WTC11 (cell line): ENCODE results near the gene PCSK2. TPM values are rescaled to one million over a fixed set of nuclear protein-coding genes. Genes with fewer than 3 reads are reported as not detected.

Experiments
- ATAC-seq: fragments of 200-7000 bp; cut with Tn5 transposase; 2 replicates; pipeline ENCODE4 v1.10.0; 2021; ENCODE audit warnings: mild to moderate bottlenecking, moderate library complexity
- CTCF ChIA-PET: fragments of 300-600 bp; sonication (Branson Sonifier 250); formaldehyde crosslinking; loops from one replicate; lab custom pipeline; 2021; ENCODE audit warnings: antibody characterized with exemption; lab: Charles Lee
- POLR2A ChIA-PET: fragments of 350-600 bp; sonication (Branson Sonifier 250); formaldehyde crosslinking; loops from one replicate; lab custom pipeline; 2021; ENCODE audit warnings: antibody characterized with exemption; lab: Charles Lee
- DNase-seq: peaks from one replicate; pipeline ENCODE4 v3.0.0; 2021; ENCODE audit warnings: low spot score
- H3K27ac Mint-ChIP-seq: 2 replicates; pipeline ENCODE4 v1.8.0; 2021; ENCODE audit warnings: mixed read lengths
- H3K27me3 Mint-ChIP-seq: 2 replicates; pipeline ENCODE4 v1.8.0; 2021; ENCODE audit warnings: low read depth, mild to moderate bottlenecking, moderate library complexity, mixed read lengths
- H3K36me3 Mint-ChIP-seq: 2 replicates; pipeline ENCODE4 v1.8.0; 2021; ENCODE audit warnings: mixed read lengths
- H3K4me1 Mint-ChIP-seq: 2 replicates; pipeline ENCODE4 v1.8.0; 2022; ENCODE audit warnings: mixed read lengths
- H3K4me3 Mint-ChIP-seq: 2 replicates; pipeline ENCODE4 v1.8.0; 2021; ENCODE audit warnings: mild to moderate bottlenecking, moderate library complexity, mixed read lengths
- H3K9me3 Mint-ChIP-seq: 2 replicates; pipeline ENCODE4 v1.8.0; 2021; ENCODE audit warnings: mixed read lengths
- ATF3 ChIP-seq: sonication (generic); formaldehyde crosslinking; conservative IDR thresholded peaks from 2 replicates; pipeline ENCODE4 v1.8.1; 2022; ENCODE audit warnings: mild to moderate bottlenecking, missing genetic modification reagents
- CREB1 ChIP-seq: sonication (generic); formaldehyde crosslinking; IDR thresholded peaks from 2 replicates; pipeline ENCODE4 v1.8.0; 2023; ENCODE audit warnings: mild to moderate bottlenecking, missing genetic modification reagents
- ELF4 ChIP-seq: sonication (generic); formaldehyde crosslinking; IDR thresholded peaks from 2 replicates; pipeline ENCODE4 v1.8.1; 2022; ENCODE audit warnings: low read depth, mild to moderate bottlenecking, moderate library complexity, missing genetic modification reagents
- ETV6 ChIP-seq: sonication (generic); formaldehyde crosslinking; IDR thresholded peaks from 2 replicates; pipeline ENCODE4 v1.8.1; 2022; ENCODE audit warnings: mild to moderate bottlenecking, missing genetic modification reagents
- FOXK1 ChIP-seq: sonication (generic); formaldehyde crosslinking; IDR thresholded peaks from 2 replicates; pipeline ENCODE4 v1.8.0; 2022; ENCODE audit warnings: mild to moderate bottlenecking, moderate library complexity, missing genetic modification reagents
- FOXP4 ChIP-seq: sonication (generic); formaldehyde crosslinking; IDR thresholded peaks from 2 replicates; pipeline ENCODE4 v1.8.0; 2022; ENCODE audit warnings: mild to moderate bottlenecking, missing genetic modification reagents
- GRHL2 ChIP-seq: fragments of 250-450 bp; sonication (Bioruptor Pico); IDR thresholded peaks from 2 replicates; pipeline ENCODE4 v1.8.0; 2022; ENCODE audit warnings: mild to moderate bottlenecking, moderate library complexity; ENCODE audit not compliant: insufficient replicate concordance, severe bottlenecking
- IRF2 ChIP-seq: sonication (generic); formaldehyde crosslinking; IDR thresholded peaks from 2 replicates; pipeline ENCODE4 v1.8.0; 2022; ENCODE audit warnings: low read depth, missing genetic modification reagents, borderline replicate concordance
- NFATC4 ChIP-seq: fragments of 250-450 bp; sonication (Bioruptor Pico); IDR thresholded peaks from 2 replicates; pipeline ENCODE4 v1.9.0; 2021; ENCODE audit warnings: mild to moderate bottlenecking
- NFE2L1 ChIP-seq: sonication (generic); formaldehyde crosslinking; IDR thresholded peaks from 2 replicates; pipeline ENCODE4 v1.8.1; 2023; ENCODE audit warnings: missing genetic modification reagents
- NR1H2 ChIP-seq: sonication (generic); formaldehyde crosslinking; IDR thresholded peaks from 2 replicates; pipeline ENCODE4 v1.9.0; 2021; ENCODE audit warnings: mild to moderate bottlenecking, moderate library complexity, missing genetic modification reagents
- OVOL2 ChIP-seq: fragments of 250-450 bp; sonication (Bioruptor Pico); IDR thresholded peaks from 2 replicates; pipeline ENCODE4 v1.9.0; 2021; ENCODE audit warnings: mild to moderate bottlenecking, borderline replicate concordance
- SOX15 ChIP-seq: fragments of 250-450 bp; sonication (Bioruptor Pico); IDR thresholded peaks from 2 replicates; pipeline ENCODE4 v1.9.0; 2021; ENCODE audit warnings: mild to moderate bottlenecking
- TP53 ChIP-seq: sonication (generic); formaldehyde crosslinking; IDR thresholded peaks from 2 replicates; pipeline ENCODE4 v1.8.1; 2023; ENCODE audit warnings: mild to moderate bottlenecking, missing genetic modification reagents
- ZNF138 ChIP-seq: sonication (generic); formaldehyde crosslinking; conservative IDR thresholded peaks from 2 replicates; pipeline ENCODE4 v1.8.1; 2022; ENCODE audit warnings: mild to moderate bottlenecking, moderate library complexity, missing genetic modification reagents
- ZNF219 ChIP-seq: sonication (generic); formaldehyde crosslinking; IDR thresholded peaks from 2 replicates; pipeline ENCODE4 v1.8.0; 2023; ENCODE audit warnings: missing genetic modification reagents, mild to moderate bottlenecking, borderline replicate concordance
- ZNF396 ChIP-seq: fragments of 250-450 bp; sonication (Bioruptor Pico); IDR thresholded peaks from 2 replicates; pipeline ENCODE4 v1.8.0; 2021; ENCODE audit warnings: mild to moderate bottlenecking, moderate library complexity, borderline replicate concordance
- total RNA-seq: library from RNA; stranded (reverse); gene quantifications from 3 replicates; pipeline ENCODE4 v1.2.3, GENCODE V29; 2021
- TF ChIP-seq, protein P1 (sequence below): sonication (generic); formaldehyde crosslinking; IDR thresholded peaks from 2 replicates; pipeline ENCODE4 v1.8.1; 2023; ENCODE audit warnings: mild to moderate bottlenecking, moderate library complexity, missing genetic modification reagents
- TF ChIP-seq, protein P2 (sequence below): sonication (generic); formaldehyde crosslinking; IDR thresholded peaks from 2 replicates; pipeline ENCODE4 v1.8.0; 2022; ENCODE audit warnings: missing genetic modification reagents
- TF ChIP-seq, protein P3 (sequence below): fragments of 250-450 bp; sonication (Bioruptor Pico); IDR thresholded peaks from 2 replicates; pipeline ENCODE4 v1.8.0; 2021; ENCODE audit warnings: mild to moderate bottlenecking

The PCSK2 gene
- total RNA-seq, 1 experiment from 2014 or later, result 0.74 TPM

GRCh38 chr20:17430125-17430950, 203.5 kb downstream of the PCSK2 start:
- no peaks in the 10 kb centered on the region for H3K36me3 Mint-ChIP-seq
- H3K27me3 Mint-ChIP-seq, result no peaks in the 10 kb centered on the region
- ATAC-seq (no peak), DNase-seq (no peak)
- POLR2A ChIA-PET, result interaction anchor here (0.5 kb wide), 1 partner anchor 10 kb away, joined by 4 read pairs; no protein-coding TSS in a partner anchor
- H3K9me3 Mint-ChIP-seq, result no peaks in the 10 kb centered on the region
- H3K4me1 Mint-ChIP-seq, result peaks cover 28% of the 10 kb centered on the region
- CTCF ChIA-PET, result interaction anchor here (0.9 to 7.8 kb wide), 19 partner anchors 10 to 629 kb away, joined by 3 to 59 read pairs (median 5); partner anchors contain the start of genes PCSK2 and RRBP1
- H3K4me3 Mint-ChIP-seq, result no peak overlapping the region
- no peak overlapping the region for H3K27ac Mint-ChIP-seq
- TF ChIP-seq ZNF396 (CRISPR knock-in tag), result no peak
- TF ChIP-seq NFATC4, result no peak
- no peak for TF ChIP-seq OVOL2 (CRISPR knock-in tag)
- TF ChIP-seq, protein P1, sequence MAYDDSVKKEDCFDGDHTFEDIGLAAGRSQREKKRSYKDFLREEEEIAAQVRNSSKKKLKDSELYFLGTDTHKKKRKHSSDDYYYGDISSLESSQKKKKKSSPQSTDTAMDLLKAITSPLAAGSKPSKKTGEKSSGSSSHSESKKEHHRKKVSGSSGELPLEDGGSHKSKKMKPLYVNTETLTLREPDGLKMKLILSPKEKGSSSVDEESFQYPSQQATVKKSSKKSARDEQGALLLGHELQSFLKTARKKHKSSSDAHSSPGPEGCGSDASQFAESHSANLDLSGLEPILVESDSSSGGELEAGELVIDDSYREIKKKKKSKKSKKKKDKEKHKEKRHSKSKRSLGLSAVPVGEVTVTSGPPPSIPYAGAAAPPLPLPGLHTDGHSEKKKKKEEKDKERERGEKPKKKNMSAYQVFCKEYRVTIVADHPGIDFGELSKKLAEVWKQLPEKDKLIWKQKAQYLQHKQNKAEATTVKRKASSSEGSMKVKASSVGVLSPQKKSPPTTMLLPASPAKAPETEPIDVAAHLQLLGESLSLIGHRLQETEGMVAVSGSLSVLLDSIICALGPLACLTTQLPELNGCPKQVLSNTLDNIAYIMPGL (CRISPR knock-in tag), result no peak
- no peak for TF ChIP-seq FOXK1 (CRISPR knock-in tag)
- TF ChIP-seq ATF3 (CRISPR knock-in tag), result no peak
- no peak for TF ChIP-seq TP53 (CRISPR knock-in tag)
- TF ChIP-seq ELF4 (CRISPR knock-in tag), result no peak
- no peak for TF ChIP-seq ZNF219
- TF ChIP-seq ETV6 (CRISPR knock-in tag), result no peak
- no peak for TF ChIP-seq GRHL2
- TF ChIP-seq, protein P2, sequence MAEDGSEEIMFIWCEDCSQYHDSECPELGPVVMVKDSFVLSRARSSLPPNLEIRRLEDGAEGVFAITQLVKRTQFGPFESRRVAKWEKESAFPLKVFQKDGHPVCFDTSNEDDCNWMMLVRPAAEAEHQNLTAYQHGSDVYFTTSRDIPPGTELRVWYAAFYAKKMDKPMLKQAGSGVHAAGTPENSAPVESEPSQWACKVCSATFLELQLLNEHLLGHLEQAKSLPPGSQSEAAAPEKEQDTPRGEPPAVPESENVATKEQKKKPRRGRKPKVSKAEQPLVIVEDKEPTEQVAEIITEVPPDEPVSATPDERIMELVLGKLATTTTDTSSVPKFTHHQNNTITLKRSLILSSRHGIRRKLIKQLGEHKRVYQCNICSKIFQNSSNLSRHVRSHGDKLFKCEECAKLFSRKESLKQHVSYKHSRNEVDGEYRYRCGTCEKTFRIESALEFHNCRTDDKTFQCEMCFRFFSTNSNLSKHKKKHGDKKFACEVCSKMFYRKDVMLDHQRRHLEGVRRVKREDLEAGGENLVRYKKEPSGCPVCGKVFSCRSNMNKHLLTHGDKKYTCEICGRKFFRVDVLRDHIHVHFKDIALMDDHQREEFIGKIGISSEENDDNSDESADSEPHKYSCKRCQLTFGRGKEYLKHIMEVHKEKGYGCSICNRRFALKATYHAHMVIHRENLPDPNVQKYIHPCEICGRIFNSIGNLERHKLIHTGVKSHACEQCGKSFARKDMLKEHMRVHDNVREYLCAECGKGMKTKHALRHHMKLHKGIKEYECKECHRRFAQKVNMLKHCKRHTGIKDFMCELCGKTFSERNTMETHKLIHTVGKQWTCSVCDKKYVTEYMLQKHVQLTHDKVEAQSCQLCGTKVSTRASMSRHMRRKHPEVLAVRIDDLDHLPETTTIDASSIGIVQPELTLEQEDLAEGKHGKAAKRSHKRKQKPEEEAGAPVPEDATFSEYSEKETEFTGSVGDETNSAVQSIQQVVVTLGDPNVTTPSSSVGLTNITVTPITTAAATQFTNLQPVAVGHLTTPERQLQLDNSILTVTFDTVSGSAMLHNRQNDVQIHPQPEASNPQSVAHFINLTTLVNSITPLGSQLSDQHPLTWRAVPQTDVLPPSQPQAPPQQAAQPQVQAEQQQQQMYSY (CRISPR knock-in tag), result no peak
- TF ChIP-seq NFE2L1, result no peak
- no peak for TF ChIP-seq IRF2
- TF ChIP-seq ZNF138 (CRISPR knock-in tag), result no peak
- no peak for TF ChIP-seq SOX15 (CRISPR knock-in tag)
- no peak for TF ChIP-seq CREB1
- no peak for TF ChIP-seq NR1H2 (CRISPR knock-in tag)
- no peak for TF ChIP-seq FOXP4
- TF ChIP-seq, protein P3, sequence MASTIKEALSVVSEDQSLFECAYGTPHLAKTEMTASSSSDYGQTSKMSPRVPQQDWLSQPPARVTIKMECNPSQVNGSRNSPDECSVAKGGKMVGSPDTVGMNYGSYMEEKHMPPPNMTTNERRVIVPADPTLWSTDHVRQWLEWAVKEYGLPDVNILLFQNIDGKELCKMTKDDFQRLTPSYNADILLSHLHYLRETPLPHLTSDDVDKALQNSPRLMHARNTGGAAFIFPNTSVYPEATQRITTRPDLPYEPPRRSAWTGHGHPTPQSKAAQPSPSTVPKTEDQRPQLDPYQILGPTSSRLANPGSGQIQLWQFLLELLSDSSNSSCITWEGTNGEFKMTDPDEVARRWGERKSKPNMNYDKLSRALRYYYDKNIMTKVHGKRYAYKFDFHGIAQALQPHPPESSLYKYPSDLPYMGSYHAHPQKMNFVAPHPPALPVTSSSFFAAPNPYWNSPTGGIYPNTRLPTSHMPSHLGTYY (CRISPR knock-in tag), result no peak
